GM23338 (cell line): ENCODE measurements around the gene POU3F3.
A peak's percentile ranks its signal among the peaks of the same experiment; 100 is the strongest.

ENCODE experiments used
- CREB1 ChIP-seq: fragments of 250-450 bp; sonication (Bioruptor Pico); IDR thresholded peaks from 2 replicates; pipeline ENCODE4 v1.5.0; 2020; ENCODE audit warnings: low read depth, mild to moderate bottlenecking, moderate library complexity
- EZH2 ChIP-seq: fragments of 200-600 bp; sonication (generic); IDR thresholded peaks from one replicate; pipeline ENCODE4 v1.8.0; 2017; ENCODE audit warnings: antibody characterized with exemption, mild to moderate bottlenecking, low read depth; ENCODE audit not compliant: unreplicated experiment
- EZH2phosphoT487 ChIP-seq: fragments of 200-600 bp; sonication (generic); IDR thresholded peaks from one replicate; pipeline ENCODE4 v1.8.1; 2018; ENCODE audit warnings: antibody characterized with exemption; ENCODE audit not compliant: unreplicated experiment
- JUNB ChIP-seq: IDR thresholded peaks from one replicate; pipeline ENCODE4 v1.6.1; 2016; ENCODE audit warnings: antibody characterized with exemption; ENCODE audit not compliant: unreplicated experiment
- POLR2AphosphoS5 ChIP-seq: IDR thresholded peaks from 2 replicates; pipeline ENCODE4 v1.6.1; 2016; ENCODE audit warnings: antibody characterized with exemption, low read depth
- ZNF331 ChIP-seq: fragments of 250-450 bp; sonication (Bioruptor Pico); IDR thresholded peaks from 2 replicates; pipeline ENCODE4 v1.5.0; 2020; ENCODE audit warnings: low read depth, mild to moderate bottlenecking, moderate library complexity
- TF ChIP-seq, protein P1 (sequence below), 2 experiments: fragments of 200-600 bp in 1 of 2; sonication (generic) in 1 of 2; conservative IDR thresholded peaks; 2 replicates each; pipeline versions ENCODE4 v1.5.1 to v1.6.1; 2016 to 2017; ENCODE audit warnings: antibody characterized with exemption in 2 of 2, low read depth in 2 of 2, mild to moderate bottlenecking in 2 of 2, moderate library complexity in 1 of 2
- TF ChIP-seq, protein P2 (sequence below): IDR thresholded peaks from one replicate; pipeline ENCODE4 v1.6.1; 2018; ENCODE audit warnings: antibody characterized with exemption; ENCODE audit not compliant: unreplicated experiment

DNA sequence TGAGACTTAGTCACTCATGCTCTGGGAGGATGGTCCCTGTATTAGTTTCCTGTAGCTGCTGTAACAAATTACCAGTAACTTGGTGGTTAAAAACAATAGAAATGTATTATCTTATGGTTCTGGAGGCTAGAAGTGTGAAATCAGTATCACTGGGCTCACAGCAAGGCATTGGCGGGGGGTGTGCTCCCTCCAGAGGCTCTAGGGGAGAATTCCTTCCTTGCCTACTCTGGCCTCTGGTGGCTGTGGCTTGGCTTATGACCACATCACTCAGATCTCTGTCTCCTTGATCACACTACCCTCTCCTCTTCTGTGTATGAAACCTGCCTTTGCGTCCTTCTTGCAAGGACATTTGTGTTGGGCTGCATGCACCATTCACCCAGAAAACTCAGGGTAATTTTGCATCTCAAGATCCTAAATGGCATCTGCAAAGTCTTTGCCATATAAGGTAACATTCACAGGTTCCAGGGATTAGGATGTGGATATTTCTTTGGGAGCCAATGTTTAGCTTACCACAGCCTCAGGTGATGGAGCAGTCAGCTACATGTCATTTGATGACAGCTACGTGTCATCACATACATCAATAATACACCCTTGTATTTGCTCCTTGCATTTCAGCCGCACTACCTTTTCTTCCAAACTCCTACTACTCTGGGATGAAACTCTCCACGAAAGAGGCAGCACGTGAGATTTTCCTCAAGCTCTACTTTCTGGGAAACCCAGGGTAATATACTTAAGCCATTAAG is 49.6 kb upstream of the POU3F3 start:
- TF ChIP-seq JUNB, result no peak
- TF ChIP-seq CREB1 (CRISPR knock-in tag), result no peak
- TF ChIP-seq, protein P1, sequence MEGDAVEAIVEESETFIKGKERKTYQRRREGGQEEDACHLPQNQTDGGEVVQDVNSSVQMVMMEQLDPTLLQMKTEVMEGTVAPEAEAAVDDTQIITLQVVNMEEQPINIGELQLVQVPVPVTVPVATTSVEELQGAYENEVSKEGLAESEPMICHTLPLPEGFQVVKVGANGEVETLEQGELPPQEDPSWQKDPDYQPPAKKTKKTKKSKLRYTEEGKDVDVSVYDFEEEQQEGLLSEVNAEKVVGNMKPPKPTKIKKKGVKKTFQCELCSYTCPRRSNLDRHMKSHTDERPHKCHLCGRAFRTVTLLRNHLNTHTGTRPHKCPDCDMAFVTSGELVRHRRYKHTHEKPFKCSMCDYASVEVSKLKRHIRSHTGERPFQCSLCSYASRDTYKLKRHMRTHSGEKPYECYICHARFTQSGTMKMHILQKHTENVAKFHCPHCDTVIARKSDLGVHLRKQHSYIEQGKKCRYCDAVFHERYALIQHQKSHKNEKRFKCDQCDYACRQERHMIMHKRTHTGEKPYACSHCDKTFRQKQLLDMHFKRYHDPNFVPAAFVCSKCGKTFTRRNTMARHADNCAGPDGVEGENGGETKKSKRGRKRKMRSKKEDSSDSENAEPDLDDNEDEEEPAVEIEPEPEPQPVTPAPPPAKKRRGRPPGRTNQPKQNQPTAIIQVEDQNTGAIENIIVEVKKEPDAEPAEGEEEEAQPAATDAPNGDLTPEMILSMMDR (conservative IDR thresholded peaks at IDR 0.05; ENCODE audit: low read depth in 2 of 2), result peak; percentile 50 to 68
- TF ChIP-seq EZH2, result no peak
- no peak for TF ChIP-seq EZH2phosphoT487
- no peak for TF ChIP-seq POLR2AphosphoS5
- TF ChIP-seq, protein P2, sequence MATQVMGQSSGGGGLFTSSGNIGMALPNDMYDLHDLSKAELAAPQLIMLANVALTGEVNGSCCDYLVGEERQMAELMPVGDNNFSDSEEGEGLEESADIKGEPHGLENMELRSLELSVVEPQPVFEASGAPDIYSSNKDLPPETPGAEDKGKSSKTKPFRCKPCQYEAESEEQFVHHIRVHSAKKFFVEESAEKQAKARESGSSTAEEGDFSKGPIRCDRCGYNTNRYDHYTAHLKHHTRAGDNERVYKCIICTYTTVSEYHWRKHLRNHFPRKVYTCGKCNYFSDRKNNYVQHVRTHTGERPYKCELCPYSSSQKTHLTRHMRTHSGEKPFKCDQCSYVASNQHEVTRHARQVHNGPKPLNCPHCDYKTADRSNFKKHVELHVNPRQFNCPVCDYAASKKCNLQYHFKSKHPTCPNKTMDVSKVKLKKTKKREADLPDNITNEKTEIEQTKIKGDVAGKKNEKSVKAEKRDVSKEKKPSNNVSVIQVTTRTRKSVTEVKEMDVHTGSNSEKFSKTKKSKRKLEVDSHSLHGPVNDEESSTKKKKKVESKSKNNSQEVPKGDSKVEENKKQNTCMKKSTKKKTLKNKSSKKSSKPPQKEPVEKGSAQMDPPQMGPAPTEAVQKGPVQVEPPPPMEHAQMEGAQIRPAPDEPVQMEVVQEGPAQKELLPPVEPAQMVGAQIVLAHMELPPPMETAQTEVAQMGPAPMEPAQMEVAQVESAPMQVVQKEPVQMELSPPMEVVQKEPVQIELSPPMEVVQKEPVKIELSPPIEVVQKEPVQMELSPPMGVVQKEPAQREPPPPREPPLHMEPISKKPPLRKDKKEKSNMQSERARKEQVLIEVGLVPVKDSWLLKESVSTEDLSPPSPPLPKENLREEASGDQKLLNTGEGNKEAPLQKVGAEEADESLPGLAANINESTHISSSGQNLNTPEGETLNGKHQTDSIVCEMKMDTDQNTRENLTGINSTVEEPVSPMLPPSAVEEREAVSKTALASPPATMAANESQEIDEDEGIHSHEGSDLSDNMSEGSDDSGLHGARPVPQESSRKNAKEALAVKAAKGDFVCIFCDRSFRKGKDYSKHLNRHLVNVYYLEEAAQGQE, result no peak
- no peak for TF ChIP-seq ZNF331 (CRISPR knock-in tag)
